ENCODE results near the gene PISD. TPM values are rescaled to one million over a fixed set of nuclear protein-coding genes. Genes with fewer than 3 reads are reported as not detected.

PISD gene
- total and polyA plus RNA-seq, 9 donors: 12.0 to 60.2 (median 33.5) TPM

DNA sequence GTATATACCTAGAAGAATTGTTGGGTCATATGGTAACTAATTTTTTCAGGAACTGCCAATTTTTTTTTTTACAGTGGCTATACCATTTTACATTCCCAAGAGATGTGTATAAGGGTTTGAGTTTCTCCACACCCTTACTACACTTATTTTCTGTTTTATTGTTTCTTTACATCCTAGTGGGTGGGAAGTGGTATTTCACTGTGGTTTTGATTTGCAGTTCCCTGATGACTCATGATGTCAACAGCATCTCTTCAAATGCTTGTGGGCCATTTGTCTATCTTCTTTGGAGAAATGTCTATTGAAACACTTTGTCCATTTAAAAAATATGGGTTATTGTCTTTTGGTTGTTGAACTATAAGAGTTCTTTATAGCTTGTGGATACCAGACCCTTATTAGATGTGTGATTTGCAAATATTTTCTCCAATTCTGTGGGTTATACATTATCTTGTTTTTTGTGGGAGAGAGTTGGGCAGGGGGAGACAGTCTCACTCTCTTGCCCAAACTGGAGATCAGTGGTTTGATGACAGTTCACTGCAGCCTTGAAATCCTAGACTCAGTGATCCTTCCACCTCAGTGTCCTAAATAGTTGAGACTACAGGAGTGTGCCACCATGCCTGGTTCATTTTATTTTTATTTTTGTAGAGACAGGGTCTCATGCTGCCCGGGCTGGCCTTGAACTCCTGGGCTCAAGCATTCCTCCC lies 30.3 kb upstream of the PISD start:
- Histone ChIP-seq H3K27ac (no peak overlapping the region), H3K4me1 (ENCODE audit: insufficient read depth) (no peaks in the 10 kb centered on the region), H3K9me3 (no peaks in the 10 kb centered on the region), H3K27me3 (no peaks in the 10 kb centered on the region), H3K4me3 (no peak overlapping the region), H3K36me3 (no peaks in the 10 kb centered on the region)
- 40 to 63% (median 53%) methylated on average over 1 of the region's 1 CpG for WGBS, 3 donors
- no peak for DNase-seq
- TF ChIP-seq, protein P1, sequence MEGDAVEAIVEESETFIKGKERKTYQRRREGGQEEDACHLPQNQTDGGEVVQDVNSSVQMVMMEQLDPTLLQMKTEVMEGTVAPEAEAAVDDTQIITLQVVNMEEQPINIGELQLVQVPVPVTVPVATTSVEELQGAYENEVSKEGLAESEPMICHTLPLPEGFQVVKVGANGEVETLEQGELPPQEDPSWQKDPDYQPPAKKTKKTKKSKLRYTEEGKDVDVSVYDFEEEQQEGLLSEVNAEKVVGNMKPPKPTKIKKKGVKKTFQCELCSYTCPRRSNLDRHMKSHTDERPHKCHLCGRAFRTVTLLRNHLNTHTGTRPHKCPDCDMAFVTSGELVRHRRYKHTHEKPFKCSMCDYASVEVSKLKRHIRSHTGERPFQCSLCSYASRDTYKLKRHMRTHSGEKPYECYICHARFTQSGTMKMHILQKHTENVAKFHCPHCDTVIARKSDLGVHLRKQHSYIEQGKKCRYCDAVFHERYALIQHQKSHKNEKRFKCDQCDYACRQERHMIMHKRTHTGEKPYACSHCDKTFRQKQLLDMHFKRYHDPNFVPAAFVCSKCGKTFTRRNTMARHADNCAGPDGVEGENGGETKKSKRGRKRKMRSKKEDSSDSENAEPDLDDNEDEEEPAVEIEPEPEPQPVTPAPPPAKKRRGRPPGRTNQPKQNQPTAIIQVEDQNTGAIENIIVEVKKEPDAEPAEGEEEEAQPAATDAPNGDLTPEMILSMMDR (IDR thresholded peaks at IDR 0.05): no peak
- intact Hi-C loops (cut with DNase I): no loop called here

- DNase-seq: no peak
- intact Hi-C loops (cut with DNase I): no loop called here
- no peak overlapping the region for H3K27ac ChIP-seq
- no peaks in the 10 kb centered on the region for H3K9me3 ChIP-seq
- no peak overlapping the region for H3K4me3 ChIP-seq
- 94 to 97% (median 97%) methylated on average over 3 of the region's 3 CpGs for WGBS, 3 donors
- H3K4me1 ChIP-seq (ENCODE audit: insufficient read depth): no peaks in the 10 kb centered on the region
- TF ChIP-seq, protein P1 (IDR thresholded peaks at IDR 0.05): no peak
- no peaks in the 10 kb centered on the region for H3K27me3 ChIP-seq
- H3K36me3 ChIP-seq: no peaks in the 10 kb centered on the region
These were observed 29.4 kb upstream of the PISD start for GRCh38 chr22:31691408-31691807.

- WGBS, 3 donors: 85 to 89% (median 86%) methylated on average over 13 of the region's 13 CpGs
- no peaks in the 10 kb centered on the region for H3K36me3 ChIP-seq
- H3K4me1 ChIP-seq (ENCODE audit: insufficient read depth): peaks cover 4% of the 10 kb centered on the region
- intact Hi-C loops (cut with DNase I): no loop called here
- no peak overlapping the region for H3K27ac ChIP-seq
- DNase-seq: no peak
- no peak overlapping the region for H3K4me3 ChIP-seq
- H3K9me3 ChIP-seq: no peaks in the 10 kb centered on the region
- TF ChIP-seq, protein P1 (IDR thresholded peaks at IDR 0.05): no peak
- TF ChIP-seq POLR2A (IDR thresholded peaks at IDR 0.05): no peak
- TF ChIP-seq EP300 (IDR thresholded peaks at IDR 0.05): no peak
- H3K27me3 ChIP-seq: no peaks in the 10 kb centered on the region
These were observed 21.4 kb upstream of the PISD start for GRCh38 chr22:31683181-31684105.

- TF ChIP-seq POLR2A (IDR thresholded peaks at IDR 0.05) (no peak), EP300 (IDR thresholded peaks at IDR 0.05) (no peak)
- DNase-seq: peak in 1 of 5 donors; percentile 34
- intact Hi-C loops (cut with DNase I): no loop called here
- peaks cover 4% of the 10 kb centered on the region for H3K4me1 ChIP-seq (ENCODE audit: insufficient read depth)
- 56 to 72% (median 61%) methylated on average over 7 of the region's 7 CpGs for WGBS, 3 donors
- no peaks in the 10 kb centered on the region for H3K27me3 ChIP-seq
- H3K36me3 ChIP-seq: no peaks in the 10 kb centered on the region
- H3K27ac ChIP-seq: no peak overlapping the region
- H3K4me3 ChIP-seq: no peak overlapping the region
- H3K9me3 ChIP-seq: no peaks in the 10 kb centered on the region
These were observed 20.7 kb upstream of the PISD start for GRCh38 chr22:31682751-31683150.
